NCI-H146 (cell line): ENCODE results near the gene MCM3AP.
A peak's percentile ranks its signal among the peaks of the same experiment; 100 is the strongest.
"Not testable (repeated sequence)": the region's sequence is repeated elsewhere in the genome, so short reads cannot be mapped to it uniquely, and the experiment has no call there.

Experiments
- DNase-seq: peaks from one replicate; lab custom pipeline; 2025; lab: John Stamatoyannopoulos, UW

MCM3AP gene

GRCh38 chr21:46311568-46311967 lies 26.2 kb upstream of the MCM3AP start:
- DNase-seq, result no peak

GRCh38 chr21:46310260-46310659 lies 24.8 kb upstream of the MCM3AP start:
- not testable (repeated sequence) for DNase-seq

GRCh38 chr21:46308431-46308830 lies 23.0 kb upstream of the MCM3AP start:
- no peak for DNase-seq

GRCh38 chr21:46307625-46308024 lies 22.2 kb upstream of the MCM3AP start:
- DNase-seq, result no peak

GRCh38 chr21:46304955-46305354 lies 19.5 kb upstream of the MCM3AP start:
- no peak for DNase-seq

- DNase-seq, result no peak
Observed at GRCh38 chr21:46304437-46304836, 19.0 kb upstream of the MCM3AP start.

GRCh38 chr21:46301759-46302158 lies 16.3 kb upstream of the MCM3AP start:
- no peak for DNase-seq

- DNase-seq, result no peak
Observed at GRCh38 chr21:46299167-46299566, 13.8 kb upstream of the MCM3AP start.

GRCh38 chr21:46297338-46298271 lies 12.2 kb upstream of the MCM3AP start:
- DNase-seq, result peak; percentile 24

GRCh38 chr21:46295996-46296752 lies 10.8 kb upstream of the MCM3AP start:
- peak; percentile 88 for DNase-seq

GRCh38 chr21:46295177-46295770 lies 9.9 kb upstream of the MCM3AP start:
- DNase-seq, result peak; percentile 43

- DNase-seq, result no peak
Observed at GRCh38 chr21:46294647-46295176, 9.3 kb upstream of the MCM3AP start.

- DNase-seq, result no peak
Observed at GRCh38 chr21:46291561-46291960, 6.2 kb upstream of the MCM3AP start.

GRCh38 chr21:46289655-46290179 lies 4.3 kb upstream of the MCM3AP start:
- DNase-seq, result no peak

GRCh38 chr21:46287541-46287940 lies 2.1 kb upstream of the MCM3AP start:
- no peak for DNase-seq

GRCh38 chr21:46286648-46287002 lies 1.2 kb upstream of the MCM3AP start:
- DNase-seq, result no peak

- peak; percentile 86 for DNase-seq
Observed at GRCh38 chr21:46285761-46286647, 593 bp upstream of the MCM3AP start, which contains the start of gene YBEY. Gene YBEY, plus strand, starts transcription at chr21:46286342. Its CDS starts 572 bp downstream, at chr21:46286914.

- DNase-seq, result no peak
Observed at GRCh38 chr21:46284733-46285132, 678 bp downstream of the MCM3AP start.

- DNase-seq, result no peak
Observed at GRCh38 chr21:46284077-46284644, 1.2 kb downstream of the MCM3AP start.

- DNase-seq, result no peak
Observed at GRCh38 chr21:46274797-46275390, 10.5 kb downstream of the MCM3AP start.
